Suprapubic skin (tissue), 4 donors: ENCODE data around the gene MOXD1. TPM values are rescaled to one million over a fixed set of nuclear protein-coding genes. Genes with fewer than 3 reads are reported as not detected.

ENCODE experiments used
- DNase-seq, 2 donors: peaks; one replicate each; pipeline ENCODE4 v3.0.0-alpha.2; 2019; ENCODE audit warnings: low spot score in 2 of 2
- H3K27ac ChIP-seq: fragments of 200-600 bp; sonication (generic); one replicate; pipeline ENCODE4 v1.5.1; 2019
- H3K27me3 ChIP-seq: fragments of 200-600 bp; sonication (generic); one replicate; pipeline ENCODE4 v1.5.1; 2019
- H3K36me3 ChIP-seq: fragments of 200-600 bp; sonication (generic); one replicate; pipeline ENCODE4 v1.5.1; 2019
- H3K4me1 ChIP-seq: fragments of 200-600 bp; sonication (generic); one replicate; pipeline ENCODE4 v1.5.1; 2019
- H3K4me3 ChIP-seq: fragments of 200-600 bp; sonication (generic); one replicate; pipeline ENCODE4 v1.5.1; 2019; ENCODE audit warnings: mild to moderate bottlenecking
- H3K9me3 ChIP-seq: fragments of 200-600 bp; sonication (generic); one replicate; pipeline ENCODE4 v1.5.1; 2019
- EP300 ChIP-seq: sonication (generic); formaldehyde crosslinking; IDR thresholded peaks from one replicate; pipeline ENCODE4 v1.6.1; 2017; ENCODE audit warnings: antibody characterized with exemption
- POLR2A ChIP-seq, 2 donors: fragments of 450-650 bp; IDR thresholded peaks; one replicate each; pipeline ENCODE4 v1.6.1; 2017; ENCODE audit warnings: antibody characterized with exemption in 2 of 2, mild to moderate bottlenecking in 2 of 2, moderate library complexity in 2 of 2
- POLR2AphosphoS5 ChIP-seq, 3 donors: sonication (generic); formaldehyde crosslinking; IDR thresholded peaks; one replicate each; pipeline ENCODE4 v1.6.1; 2017; ENCODE audit warnings: antibody characterized with exemption in 3 of 3
- WGBS: methylation state at CpG from one replicate; pipeline ENCODE4 v1.1.5; 2018; 5-methylcytosine and 5-hydroxymethylcytosine counted together
- total RNA-seq, 4 donors: library from RNA; depleted of rRNA; stranded (reverse); fragments of >200 nt; gene quantifications; one replicate each; pipeline ENCODE4 v1.1.0, GENCODE V29; 2016
- TF ChIP-seq, protein P1 (sequence below), 2 donors: fragments of 200-600 bp in 1 of 2; fragments of 450-650 bp in 1 of 2; sonication (generic) in 1 of 2; IDR thresholded peaks; one replicate each; pipeline ENCODE4 v1.5.1; 2016 to 2019; ENCODE audit warnings: antibody characterized with exemption in 2 of 2, mild to moderate bottlenecking in 1 of 2, moderate library complexity in 1 of 2

The MOXD1 gene
- total RNA-seq, 4 donors from 2014 or later = 16.7 to 25.9 (median 21.0) TPM

DNA sequence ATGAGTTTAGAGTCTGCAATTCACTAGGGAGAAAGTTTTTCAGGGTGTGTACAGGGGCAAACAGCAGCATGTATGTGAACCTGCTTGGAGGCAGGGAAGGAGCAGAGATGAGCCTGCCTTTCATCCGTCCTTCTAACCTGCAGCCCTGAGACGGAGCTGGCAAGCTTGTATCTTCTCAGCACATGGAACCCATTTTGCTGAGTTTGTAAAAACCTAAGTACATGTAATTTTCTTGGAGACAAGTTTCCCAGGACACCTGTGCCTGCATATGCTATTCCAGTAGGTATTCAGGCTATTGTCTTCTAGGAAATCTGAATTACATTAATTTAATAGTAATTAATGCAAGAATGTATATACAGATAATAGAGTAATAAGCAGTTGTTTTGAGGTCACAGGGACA, 28.8 kb upstream of the MOXD1 start:
- Histone ChIP-seq H3K4me3 (no peak overlapping the region), H3K27me3 (no peaks in the 10 kb centered on the region), H3K9me3 (no peaks in the 10 kb centered on the region), H3K27ac (no peak overlapping the region), H3K4me1 (no peaks in the 10 kb centered on the region), H3K36me3 (no peaks in the 10 kb centered on the region)
- DNase-seq = no peak
- TF ChIP-seq POLR2AphosphoS5 (IDR thresholded peaks at IDR 0.05) (no peak), POLR2A (IDR thresholded peaks at IDR 0.05) (no peak), EP300 (no peak)
- TF ChIP-seq, protein P1, sequence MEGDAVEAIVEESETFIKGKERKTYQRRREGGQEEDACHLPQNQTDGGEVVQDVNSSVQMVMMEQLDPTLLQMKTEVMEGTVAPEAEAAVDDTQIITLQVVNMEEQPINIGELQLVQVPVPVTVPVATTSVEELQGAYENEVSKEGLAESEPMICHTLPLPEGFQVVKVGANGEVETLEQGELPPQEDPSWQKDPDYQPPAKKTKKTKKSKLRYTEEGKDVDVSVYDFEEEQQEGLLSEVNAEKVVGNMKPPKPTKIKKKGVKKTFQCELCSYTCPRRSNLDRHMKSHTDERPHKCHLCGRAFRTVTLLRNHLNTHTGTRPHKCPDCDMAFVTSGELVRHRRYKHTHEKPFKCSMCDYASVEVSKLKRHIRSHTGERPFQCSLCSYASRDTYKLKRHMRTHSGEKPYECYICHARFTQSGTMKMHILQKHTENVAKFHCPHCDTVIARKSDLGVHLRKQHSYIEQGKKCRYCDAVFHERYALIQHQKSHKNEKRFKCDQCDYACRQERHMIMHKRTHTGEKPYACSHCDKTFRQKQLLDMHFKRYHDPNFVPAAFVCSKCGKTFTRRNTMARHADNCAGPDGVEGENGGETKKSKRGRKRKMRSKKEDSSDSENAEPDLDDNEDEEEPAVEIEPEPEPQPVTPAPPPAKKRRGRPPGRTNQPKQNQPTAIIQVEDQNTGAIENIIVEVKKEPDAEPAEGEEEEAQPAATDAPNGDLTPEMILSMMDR (IDR thresholded peaks at IDR 0.05) = no peak
- WGBS = 59% methylated on average over 2 of the region's 2 CpGs

DNA sequence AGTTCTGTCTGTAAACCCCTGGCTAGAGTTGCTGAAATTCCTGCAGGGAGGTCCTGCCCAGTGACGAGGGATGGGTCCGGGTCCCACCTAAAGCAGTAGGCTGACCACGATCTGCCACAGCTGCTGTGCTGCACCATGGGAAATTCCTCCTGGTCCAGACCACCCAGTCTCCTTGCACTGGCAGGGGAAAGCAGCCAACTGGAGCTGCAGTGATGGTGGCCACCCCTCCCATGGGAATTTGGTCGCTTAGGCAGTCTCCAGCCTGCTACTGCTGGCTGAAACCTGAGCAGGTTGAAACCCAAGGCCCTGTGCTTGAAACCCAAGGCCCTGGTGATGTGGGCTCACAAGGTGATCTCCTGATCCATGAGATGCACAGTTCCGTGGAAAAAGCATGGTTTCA, 23.9 kb upstream of the MOXD1 start:
- no peaks in the 10 kb centered on the region for H3K27me3 ChIP-seq
- no peak overlapping the region for H3K4me3 ChIP-seq
- no peaks in the 10 kb centered on the region for H3K4me1 ChIP-seq
- no peaks in the 10 kb centered on the region for H3K36me3 ChIP-seq
- TF ChIP-seq, protein P1 (IDR thresholded peaks at IDR 0.05) = no peak
- TF ChIP-seq POLR2AphosphoS5 (IDR thresholded peaks at IDR 0.05) (no peak), EP300 (no peak), POLR2A (IDR thresholded peaks at IDR 0.05) (no peak)
- no peaks in the 10 kb centered on the region for H3K9me3 ChIP-seq
- 69% methylated on average over 2 of the region's 5 CpGs for WGBS
- H3K27ac ChIP-seq = no peak overlapping the region
- DNase-seq = no peak

DNA sequence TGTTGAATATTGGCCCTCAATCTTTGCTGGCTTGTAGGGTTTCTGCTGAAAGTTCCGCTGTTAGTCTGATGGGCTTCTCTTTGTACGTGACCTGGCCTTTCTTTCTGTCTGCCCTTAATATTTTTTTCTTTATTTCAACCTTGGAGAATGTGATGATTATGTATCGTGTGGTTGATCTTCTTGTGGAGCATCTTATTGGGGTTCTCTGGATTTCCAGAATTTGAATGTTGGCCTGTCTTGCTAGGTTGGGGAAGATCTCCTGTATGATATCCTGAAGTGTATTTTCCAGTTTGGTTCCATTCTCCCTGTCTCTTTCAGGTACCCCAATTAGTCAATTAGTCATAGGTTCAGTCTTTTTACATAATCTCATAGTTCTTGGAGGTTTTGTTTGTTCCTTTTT, 22.6 kb upstream of the MOXD1 start:
- Histone ChIP-seq H3K27me3 (no peaks in the 10 kb centered on the region), H3K27ac (no peak overlapping the region), H3K4me1 (no peaks in the 10 kb centered on the region), H3K9me3 (no peaks in the 10 kb centered on the region), H3K4me3 (no peak overlapping the region), H3K36me3 (no peaks in the 10 kb centered on the region)
- DNase-seq = no peak
- WGBS = 95% methylated on average over 3 of the region's 3 CpGs
- TF ChIP-seq, protein P1 (IDR thresholded peaks at IDR 0.05) = no peak
- TF ChIP-seq POLR2AphosphoS5 (IDR thresholded peaks at IDR 0.05) (no peak), POLR2A (IDR thresholded peaks at IDR 0.05) (no peak), EP300 (no peak)

DNA sequence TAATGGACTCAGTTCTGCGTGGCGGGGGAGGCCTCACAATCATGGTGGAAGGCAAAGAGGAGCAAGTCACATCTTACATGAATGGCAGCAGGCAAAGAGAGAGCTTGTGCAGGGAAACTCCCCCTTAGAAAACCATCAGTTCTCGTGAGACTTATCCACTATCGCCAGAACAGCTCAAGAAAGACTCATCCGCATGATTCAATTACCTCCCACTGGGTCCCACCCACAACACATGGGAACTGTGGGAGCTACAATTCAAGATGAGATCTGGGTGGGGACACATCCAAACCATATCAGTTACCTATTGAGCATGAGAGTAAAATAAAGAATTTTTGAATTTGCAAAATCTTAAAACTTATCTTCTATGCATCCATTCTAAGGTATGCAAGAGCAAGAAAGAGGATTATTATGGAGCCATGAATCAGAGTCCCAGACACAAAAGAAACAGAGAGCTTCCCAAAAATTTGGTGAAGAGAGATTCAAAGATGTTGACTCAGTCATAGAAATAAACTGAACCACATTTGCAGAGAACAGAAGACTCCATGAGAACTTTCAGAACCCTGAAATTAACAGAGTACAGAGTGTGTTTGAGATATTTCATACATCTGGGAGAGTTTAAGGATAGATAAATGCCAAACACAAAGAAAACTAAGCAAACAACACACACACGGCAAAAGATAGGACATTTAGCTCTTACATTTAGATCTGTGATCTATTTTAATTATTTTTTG, 17.1 kb upstream of the MOXD1 start:
- DNase-seq = no peak
- H3K27ac ChIP-seq = no peak overlapping the region
- 80% methylated on average over 6 of the region's 6 CpGs for WGBS
- no peaks in the 10 kb centered on the region for H3K9me3 ChIP-seq
- H3K4me1 ChIP-seq = no peaks in the 10 kb centered on the region
- no peak overlapping the region for H3K4me3 ChIP-seq
- TF ChIP-seq, protein P1 (IDR thresholded peaks at IDR 0.05) = no peak
- TF ChIP-seq POLR2A (IDR thresholded peaks at IDR 0.05) (no peak), POLR2AphosphoS5 (IDR thresholded peaks at IDR 0.05) (no peak)
- no peaks in the 10 kb centered on the region for H3K36me3 ChIP-seq
- no peaks in the 10 kb centered on the region for H3K27me3 ChIP-seq

DNA sequence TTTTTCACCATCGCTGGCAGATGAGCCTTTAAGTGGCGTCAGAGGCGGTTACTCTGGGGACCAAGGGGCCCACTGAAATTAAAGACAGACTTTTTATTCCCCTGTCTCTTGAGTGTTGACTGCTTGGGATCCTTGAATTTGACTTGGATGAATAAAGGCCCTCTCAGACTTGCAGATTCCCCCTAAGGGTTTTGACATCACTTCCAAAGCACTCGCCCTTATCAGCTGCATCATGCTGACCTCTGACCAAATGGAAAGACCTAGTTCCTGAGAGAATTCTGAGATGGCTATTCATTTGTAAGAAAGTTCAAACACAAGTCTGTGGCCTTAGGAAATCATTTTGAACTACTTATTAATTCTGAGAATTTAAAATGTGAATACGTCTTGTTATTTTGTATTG, 13.5 kb upstream of the MOXD1 start:
- Histone ChIP-seq H3K4me1 (no peaks in the 10 kb centered on the region), H3K9me3 (no peaks in the 10 kb centered on the region), H3K27ac (no peak overlapping the region), H3K4me3 (no peak overlapping the region), H3K27me3 (no peaks in the 10 kb centered on the region), H3K36me3 (no peaks in the 10 kb centered on the region)
- WGBS = 65% methylated on average over 5 of the region's 5 CpGs
- TF ChIP-seq EP300 (no peak), POLR2A (IDR thresholded peaks at IDR 0.05) (no peak), POLR2AphosphoS5 (IDR thresholded peaks at IDR 0.05) (no peak)
- TF ChIP-seq, protein P1 (IDR thresholded peaks at IDR 0.05) = no peak
- DNase-seq = no peak
